Stimulated activated CD8-positive, alpha-beta memory T cell treated with anti-CD3 and anti-CD28 coated beads, Interleukin-2, amount 100 ng/mL, for 48 hours (primary cell): ENCODE results near the gene CCDC91.

Experiments used
- DNase-seq, 2 donors: peaks; one replicate each; pipeline ENCODE4 v3.0.0-alpha.2; 2020; ENCODE audit warnings: low read depth in 2 of 2

Gene CCDC91

DNA sequence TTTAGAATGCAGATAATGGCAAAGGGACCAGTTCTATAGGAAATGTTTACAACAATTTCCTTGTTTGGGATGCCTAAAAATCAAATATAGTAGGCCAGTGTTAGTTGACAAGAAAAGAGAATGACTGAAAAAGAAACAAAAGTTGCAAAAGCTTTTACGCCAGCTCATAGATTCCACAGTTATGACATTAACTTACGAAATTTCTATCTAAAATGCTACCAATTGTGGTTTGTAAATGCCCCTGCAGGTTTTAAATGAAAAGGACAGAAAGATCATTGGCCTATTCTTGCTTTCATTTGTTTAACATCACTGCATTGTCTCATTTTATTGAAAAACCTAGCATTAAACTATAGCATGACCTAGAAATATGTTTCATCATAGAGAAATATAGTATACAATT is 345.8 kb downstream of the CCDC91 start:
- DNase-seq: no peak

DNA sequence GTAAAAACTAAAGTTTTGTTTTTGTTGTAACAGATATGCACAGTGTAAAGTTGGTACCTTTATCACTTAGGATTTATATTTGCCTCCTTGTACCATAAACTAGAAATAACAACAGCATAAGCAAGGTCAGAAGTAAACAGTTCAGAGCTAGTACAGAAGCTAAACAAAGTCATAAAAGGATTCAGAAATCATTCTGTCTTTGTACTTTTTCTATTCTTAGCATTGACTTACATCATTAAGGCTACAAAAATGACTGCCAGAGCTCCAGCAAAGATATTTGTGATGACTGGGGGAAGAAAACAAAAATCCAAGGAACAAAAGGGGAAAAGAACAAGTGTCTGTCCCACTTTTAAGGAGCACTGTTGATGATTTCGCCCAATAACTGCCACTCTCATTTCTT is 347.2 kb downstream of the CCDC91 start:
- DNase-seq: no peak

DNA sequence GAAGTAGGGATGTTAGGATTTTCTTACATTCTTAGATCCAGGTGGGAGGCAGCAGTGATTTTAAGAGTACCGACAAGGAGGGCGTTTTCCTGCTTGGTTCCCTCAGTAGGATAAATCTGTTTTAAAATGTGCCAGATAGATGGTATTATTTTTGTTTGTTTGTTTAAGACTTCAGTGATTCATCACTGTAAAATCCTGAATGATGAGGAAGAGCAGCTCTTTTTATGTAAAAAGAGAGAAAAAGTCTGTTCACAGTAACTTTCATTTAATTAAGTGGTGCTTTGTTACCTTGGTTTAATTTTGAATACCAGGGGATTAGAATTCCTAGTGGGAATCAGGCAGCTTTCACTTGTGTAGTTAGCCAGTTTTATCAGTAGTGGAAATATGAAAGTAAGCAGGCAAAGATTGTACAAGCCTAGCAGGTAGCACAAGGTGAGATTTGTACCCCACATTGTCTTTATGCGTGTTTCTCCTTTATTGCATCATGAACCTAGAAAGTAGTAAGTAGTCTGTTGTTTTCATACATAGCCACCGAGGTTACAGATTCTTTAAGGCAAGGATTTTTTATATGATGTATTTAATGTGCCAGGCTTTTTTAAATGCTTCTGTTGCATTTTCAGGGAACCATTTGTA is 349.6 kb downstream of the CCDC91 start:
- DNase-seq: no peak

DNA sequence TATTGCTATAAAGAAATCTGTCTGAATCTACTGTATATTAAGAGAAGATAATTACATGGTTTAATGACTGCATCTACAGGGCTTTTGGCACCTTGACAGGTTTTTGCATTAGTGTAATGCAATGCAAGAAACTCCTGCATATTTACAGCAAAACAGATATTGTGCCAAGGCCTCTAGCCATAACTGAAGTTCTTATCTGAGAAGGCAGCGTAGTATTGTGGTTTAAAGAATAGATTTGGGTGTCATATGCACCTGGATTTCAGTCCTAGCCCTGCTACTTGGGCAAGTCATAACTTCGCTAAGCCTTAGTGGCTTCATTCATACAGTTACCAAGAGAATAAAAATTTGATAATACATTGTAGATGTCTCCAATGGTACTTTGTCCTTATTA is 350.1 kb downstream of the CCDC91 start:
- no peak for DNase-seq

DNA sequence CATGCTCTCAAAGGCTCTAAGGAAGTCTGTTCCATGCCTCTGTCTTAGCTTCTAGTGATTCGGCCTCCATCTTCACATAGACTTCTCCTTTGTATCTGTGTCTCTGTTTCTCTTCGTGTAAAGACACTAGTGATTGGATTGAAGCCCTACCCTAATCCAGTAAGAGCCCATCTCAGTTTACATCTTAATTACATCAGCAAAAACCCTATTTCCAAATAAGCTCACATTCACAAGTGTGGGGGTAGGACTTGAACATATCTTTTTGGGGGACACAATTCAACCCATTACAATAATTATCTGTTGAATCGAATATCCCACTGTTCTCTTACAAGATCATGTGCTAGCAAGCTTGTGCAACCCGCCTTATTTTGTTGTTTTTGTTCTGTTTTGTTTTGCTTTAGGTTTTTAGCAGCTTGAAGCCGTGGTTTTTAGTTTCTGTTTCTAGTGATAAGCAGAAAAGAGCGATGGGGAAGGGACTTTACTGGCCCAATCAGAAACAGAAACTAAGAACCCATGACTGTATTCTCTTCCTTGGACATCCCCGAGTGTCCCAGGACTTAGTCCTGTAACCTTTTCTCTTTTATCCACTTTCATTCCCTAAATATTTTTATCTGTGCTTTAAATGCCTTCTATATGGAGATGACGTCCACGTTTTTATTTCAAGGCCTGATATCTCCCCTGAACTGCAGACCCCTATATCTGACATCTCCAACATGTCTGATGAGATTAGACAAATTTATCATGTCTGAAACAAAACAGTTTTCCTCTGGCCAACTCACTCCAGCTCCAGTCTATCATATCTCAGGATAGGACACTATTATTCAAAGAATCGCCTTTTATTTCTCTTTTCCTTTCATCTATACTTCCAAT is 353.0 kb downstream of the CCDC91 start:
- DNase-seq: no peak

DNA sequence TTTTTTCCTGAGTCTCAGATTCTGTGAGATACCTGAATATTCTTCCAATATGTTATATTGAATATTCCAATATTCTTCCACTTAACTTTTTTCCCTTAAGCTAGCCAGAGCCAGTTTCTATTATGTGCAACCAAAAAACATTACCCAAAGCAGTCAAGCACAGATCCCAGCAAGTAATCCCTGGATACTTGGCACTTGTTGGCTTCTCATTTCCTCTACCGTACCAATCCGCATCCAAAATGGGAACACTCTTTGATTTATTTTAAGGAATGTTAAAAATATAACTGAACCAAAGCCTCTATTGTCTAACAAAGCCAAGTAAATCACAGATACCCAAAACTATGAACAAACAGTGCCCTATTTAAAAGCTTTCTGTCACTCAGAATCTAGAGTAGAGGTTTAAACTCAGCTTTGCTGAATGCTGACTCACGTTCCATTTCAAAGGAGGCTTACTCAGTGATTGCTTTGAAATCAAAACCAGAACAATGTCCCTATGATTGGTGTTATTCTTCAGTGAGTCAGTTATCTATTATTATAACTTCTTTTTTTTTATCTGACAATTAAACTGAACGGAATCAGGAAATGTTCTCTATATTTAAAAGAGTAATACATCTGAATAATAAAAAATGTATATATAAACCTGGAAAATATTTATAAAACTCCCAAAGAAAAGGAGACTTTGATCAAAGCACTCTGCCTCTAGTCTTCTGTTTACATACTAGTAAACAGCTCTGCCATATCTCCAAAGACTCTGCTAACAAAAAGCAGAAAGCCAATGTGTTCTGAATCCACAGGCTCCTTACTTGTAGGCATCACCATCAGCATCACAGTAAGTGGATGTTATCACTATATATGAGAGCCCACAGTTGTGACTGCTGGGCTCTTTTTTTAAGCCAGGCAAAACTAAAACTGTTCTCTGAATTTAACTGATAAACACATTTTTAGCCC is 360.8 kb downstream of the CCDC91 start:
- DNase-seq: no peak

DNA sequence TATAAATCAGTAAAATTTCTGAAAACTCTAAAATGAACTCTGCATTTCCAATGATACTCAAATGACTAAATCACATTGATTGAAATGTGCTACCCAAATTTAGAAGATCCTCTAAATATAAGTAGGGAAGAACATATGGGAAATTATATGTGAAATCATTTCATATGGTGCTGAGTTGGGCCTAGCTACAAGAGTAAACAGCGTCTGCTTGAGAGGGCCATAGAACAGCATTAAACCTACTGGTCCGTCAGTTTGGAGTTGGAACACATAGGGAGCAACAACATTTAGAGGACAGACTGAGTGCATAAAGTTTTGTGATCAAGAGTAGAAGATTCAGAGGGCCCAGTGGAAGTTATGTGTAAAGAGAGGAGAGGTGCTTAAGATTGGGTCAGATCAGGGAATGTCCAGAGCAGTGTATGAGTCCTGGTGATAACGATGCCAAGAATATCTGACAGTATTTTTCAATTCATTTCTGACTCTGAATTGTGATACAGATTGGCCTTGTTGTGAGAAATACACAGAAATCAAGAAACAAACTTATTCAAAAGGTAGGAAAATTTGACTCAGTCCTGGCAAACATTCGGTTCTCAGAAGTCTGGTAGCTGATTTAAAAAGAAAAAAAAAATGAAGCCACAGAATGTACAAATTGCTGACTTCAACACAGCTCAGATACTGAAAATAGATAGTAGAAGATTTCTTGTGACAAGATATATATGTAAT is 362.2 kb downstream of the CCDC91 start:
- DNase-seq: no peak

DNA sequence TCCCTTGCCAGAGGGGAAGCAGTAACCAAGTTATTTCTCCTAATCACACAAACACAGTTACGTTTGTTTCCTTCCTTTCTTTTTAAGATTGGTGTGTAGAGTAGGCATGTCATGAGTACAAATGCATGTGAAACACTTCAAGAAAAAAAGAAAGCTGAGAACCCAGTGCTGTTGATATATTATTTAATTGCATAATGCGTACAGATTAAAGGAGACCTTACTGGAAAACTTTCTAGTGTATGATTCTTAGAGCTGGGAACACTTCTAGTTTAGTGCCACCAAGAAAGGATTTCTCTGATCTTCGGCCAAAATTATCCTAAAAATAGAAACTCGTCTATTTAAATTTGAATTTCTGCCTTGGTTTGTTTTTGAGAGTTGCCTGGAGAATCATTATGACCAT is 365.5 kb downstream of the CCDC91 start:
- DNase-seq: no peak

DNA sequence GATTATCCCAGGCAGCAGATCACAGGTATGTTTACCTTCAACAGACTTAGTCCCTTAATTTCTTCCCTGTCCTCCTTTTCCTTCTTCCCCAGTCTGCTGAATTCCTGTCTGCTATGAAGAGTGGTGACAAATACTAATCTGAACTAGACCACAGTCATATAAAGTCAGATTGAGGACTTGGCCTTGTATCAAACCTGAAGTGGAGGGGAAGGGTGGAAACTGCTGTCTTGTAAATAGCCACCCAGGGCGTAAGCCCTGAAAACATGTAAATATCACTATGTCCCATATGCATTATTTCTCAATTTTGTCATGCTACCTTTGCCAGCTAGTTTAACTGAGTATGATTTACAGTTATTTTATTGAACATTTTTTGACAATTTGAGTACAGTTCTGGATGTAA is 368.0 kb downstream of the CCDC91 start:
- DNase-seq: no peak

DNA sequence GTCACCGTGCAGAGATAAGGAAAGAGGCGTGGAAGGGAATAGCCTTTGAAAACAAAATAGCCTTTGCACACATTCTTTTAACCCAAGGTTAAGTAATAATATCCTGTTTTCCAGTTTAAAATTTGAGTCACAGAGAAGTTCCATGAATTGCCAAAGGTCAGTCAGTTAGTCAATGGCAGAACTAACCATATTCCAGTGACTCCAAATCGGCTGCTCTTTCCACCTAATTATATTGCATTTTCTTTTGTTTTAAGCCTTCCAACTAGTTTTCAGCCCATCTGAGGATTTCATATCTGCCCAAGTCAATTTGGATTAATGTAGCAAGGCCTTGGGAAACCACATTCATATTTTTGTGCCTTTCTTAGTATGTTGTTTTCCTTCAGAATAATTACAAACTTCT is 373.0 kb downstream of the CCDC91 start:
- DNase-seq: no peak

DNA sequence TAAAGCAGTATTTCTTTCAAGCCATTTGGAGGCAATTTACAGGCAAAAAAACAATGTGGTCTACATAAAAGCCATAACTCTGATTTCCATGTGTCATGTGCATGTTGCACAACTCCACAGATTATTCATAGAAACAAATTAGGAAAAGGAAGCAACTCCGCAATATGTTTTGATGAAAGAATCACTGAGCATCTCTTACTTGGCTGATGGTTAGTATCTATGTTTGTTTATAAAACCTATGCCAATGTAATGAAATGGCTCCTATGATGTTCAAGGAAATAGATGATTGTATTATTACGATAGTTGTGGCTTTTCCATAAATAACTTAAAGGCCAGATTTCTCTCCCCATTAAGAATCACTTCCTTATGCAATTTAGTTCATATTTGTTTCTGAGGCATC is 373.7 kb downstream of the CCDC91 start:
- DNase-seq: no peak

DNA sequence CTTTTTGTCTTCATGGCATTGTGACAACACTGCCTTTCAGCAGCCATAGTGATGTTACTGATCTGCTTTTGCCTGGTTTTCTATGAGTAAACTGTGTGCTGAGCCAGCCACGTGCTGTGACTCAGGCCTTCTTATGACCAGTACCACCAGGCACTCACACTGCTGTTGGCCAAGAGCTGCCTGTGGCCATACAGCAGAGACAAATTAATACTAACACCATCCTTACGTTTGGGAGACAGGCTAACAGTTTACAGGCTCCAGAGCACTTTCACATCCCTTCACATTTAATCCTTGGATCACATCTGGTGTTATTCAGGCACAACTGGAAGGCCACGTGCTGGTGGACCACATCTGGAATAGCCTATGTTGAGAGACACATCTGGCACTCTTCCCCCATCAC is 377.9 kb downstream of the CCDC91 start:
- no peak for DNase-seq

DNA sequence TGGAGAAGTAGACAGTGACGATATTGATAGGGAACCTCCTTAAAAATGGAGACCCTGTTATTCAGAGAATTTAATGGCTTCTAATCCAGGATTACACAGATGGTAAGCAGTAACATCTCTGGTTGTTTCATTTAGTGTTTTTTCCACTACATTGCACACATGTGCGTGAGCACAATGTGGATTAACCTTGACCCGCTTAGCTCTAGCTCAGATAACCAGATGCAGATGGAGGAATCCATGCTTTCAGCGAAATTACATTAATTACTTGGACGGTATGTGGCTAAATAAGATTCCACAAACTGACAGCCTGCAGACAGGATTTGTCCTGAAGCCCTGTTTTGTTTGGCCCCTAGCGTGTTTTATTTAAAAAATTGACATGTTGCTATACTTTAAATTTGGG is 378.4 kb downstream of the CCDC91 start:
- no peak for DNase-seq

DNA sequence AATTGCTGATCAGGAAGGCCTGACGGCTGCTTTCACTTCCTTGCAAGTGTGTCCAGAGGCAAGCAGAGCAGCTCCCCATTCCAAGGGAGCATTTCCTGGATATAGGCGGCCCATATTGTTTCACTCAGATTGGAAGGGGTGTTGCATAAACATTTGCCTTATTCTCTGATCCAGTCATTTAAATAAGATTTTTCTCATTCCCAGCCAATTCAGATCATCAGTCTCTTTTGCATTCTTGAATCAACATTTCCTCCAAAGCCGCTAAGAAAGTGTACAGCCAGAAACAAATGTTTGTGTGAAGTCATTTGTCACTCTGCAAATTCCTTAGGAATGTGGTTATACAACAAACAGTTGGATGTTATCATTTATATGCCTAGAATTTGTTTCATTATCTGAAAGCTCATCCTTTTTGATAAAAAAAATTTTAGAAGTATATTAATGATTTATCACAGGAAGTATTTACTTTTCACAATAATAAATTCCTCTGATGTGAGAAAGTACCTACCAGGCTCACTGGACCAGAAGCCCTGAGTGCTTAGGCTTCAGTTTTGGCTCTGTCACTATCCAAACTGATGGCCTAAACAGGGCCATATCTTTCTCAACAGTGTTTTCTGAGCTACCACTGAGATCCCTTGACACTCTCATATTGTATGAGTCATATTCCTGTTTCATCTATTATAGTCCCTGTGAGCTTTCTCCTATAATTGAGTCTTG is 379.6 kb downstream of the CCDC91 start:
- no peak for DNase-seq

DNA sequence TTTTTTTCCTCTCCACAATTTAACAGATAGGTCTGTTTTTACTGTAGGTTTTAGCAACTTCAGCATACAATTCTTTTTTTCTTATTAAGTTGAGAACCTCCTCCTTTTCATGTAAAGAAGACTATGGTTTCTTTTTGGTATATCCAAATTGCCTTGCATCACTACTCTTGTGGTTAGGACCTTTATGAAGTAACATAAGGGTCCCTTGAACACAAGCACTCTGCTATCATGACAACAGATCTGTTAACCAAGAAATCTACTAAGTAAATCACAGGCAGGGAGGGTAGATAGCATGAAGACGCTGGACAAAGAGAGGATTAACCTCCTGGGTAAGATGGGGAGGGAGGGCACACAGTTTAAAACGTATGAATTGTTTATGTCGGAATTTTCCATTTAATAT is 380.6 kb downstream of the CCDC91 start:
- no peak for DNase-seq

DNA sequence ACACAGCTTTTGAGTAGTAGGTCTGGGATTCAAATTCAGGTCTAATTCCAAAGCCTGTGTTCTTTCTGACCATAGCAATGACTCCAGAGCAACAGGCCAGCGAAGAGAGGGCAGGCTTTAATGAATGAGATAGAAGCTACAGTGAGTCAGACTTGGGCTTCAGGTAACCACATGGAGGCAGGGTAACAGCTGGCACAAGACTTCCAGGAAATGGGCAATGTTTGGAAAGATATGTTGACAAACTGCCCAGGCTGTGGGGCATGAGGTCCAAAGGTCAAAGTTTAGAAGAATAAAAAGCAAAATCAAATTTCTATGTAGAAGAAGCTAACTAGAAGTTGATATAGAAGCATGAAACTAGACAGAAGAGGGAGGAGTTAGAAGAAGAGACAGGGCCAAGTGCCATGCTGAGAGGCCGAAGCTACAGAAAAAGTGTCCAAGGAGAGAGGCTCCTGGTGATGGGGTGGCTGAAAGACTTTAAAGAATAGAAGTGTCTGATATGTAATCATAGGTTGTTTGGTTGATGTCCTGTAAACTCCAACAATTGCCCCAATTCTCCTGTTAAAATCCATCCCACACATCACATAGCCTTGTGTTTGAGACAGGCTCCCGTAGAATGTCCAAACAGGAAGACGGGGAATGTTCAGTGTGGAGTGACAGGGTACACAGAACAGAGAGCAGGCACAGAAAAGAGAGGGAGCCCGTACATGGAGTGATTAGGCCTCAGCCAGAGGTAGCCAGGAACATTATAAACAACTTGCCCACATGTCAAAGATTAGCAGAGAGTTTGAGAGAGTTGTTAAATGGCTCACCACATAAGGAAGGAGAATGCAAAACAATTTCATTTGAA is 384.7 kb downstream of the CCDC91 start:
- no peak for DNase-seq

DNA sequence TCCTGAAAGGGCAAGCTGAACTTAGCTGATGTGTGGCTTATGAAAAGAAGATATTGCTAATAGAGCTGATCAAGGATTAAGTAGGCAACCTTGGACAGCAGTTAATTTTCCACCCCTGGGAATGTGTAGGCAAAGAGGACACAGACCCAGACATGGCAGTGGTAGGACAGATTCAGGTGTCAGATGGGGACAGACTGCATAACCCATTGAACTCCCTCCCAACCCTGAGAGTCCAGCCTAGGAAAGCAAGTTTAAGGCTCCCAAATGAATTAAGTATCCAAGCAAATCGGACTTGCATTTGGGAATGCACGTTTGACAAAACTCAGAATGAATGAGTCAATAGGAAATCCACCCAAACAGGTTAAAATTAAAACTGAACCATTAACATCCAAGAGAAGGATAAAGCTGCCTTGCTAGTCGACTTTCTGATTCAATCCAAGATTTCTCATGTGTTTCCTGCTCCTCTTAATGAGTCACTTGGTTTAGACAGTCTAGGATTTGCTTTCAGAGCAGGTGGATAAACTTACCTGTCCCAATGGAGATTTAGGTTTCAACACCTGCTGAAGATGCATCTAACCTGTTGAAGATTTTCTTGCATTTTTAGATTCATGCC is 385.4 kb downstream of the CCDC91 start:
- DNase-seq: no peak

DNA sequence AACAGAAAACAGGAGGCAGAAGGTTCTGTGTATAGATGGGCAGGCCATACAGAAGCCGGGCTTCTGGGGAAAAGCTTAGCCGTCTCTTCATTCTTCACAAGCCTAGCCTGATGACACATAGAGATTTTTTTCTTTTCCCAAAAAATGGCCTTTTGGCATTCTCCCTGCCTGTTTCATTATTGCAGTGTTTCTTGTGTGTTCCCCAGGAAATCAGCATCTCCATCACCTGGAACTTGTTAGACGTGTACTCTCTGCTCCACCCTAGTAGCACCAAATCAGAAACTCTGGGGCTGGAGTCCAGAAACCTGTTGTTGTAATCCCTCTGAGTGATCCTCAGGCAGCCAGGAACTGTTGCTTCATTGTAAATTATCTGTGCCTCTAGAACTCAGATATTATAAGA is 388.1 kb downstream of the CCDC91 start:
- no peak for DNase-seq

DNA sequence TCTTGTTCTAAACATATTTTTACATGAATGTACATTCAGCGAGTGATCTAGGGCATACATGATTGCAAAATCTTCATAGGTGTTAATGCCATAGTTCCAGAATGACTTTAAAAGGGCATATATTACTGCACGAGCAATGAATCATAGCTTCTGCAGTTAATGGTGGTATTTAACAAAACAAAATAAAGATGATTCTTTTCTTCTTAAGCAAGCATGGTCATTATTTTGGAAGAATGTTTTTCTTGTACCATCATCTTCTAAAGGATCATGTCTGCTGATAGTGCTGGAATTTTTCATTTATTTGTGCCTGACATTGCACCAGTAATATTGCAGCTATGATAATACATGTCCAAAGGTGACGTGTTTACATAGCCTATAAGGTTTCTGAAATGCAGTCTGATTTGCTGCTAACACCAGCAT is 388.6 kb downstream of the CCDC91 start:
- no peak for DNase-seq
